SHP77 (cell line): Measurements from ENCODE around the gene FIBIN.
"Not testable (repeated sequence)": the region's sequence is repeated elsewhere in the genome, so short reads cannot be mapped to it uniquely, and the experiment has no call there.

Experiments used
- DNase-seq, 2 experiments: peaks; one replicate each; lab custom pipeline; 2025; lab: John Stamatoyannopoulos, UW

FIBIN gene

GRCh38 chr11:26993965-26994457, at the start of gene FIBIN:
Gene FIBIN, plus strand, starts transcription at chr11:26994112. Its CDS starts 415 bp downstream, at chr11:26994527.
- DNase-seq: no peak

GRCh38 chr11:26944866-26945664, 48.8 kb upstream of the FIBIN start:
- DNase-seq: no peak

- no peak for DNase-seq
These were observed 47.6 kb upstream of the FIBIN start for GRCh38 chr11:26946257-26946716.

- DNase-seq: no peak
These were observed 46.5 kb upstream of the FIBIN start for GRCh38 chr11:26947379-26947844.

- no peak for DNase-seq
These were observed 45.8 kb upstream of the FIBIN start for GRCh38 chr11:26947904-26948639.

GRCh38 chr11:26948881-26949280, 45.0 kb upstream of the FIBIN start:
- DNase-seq: no peak

- no peak for DNase-seq
These were observed 44.1 kb upstream of the FIBIN start for GRCh38 chr11:26949846-26950245.

GRCh38 chr11:26950260-26950719, 43.6 kb upstream of the FIBIN start:
- no peak for DNase-seq

- DNase-seq: no peak
These were observed 42.0 kb upstream of the FIBIN start for GRCh38 chr11:26951809-26952515.

GRCh38 chr11:26953770-26954392, 40.0 kb upstream of the FIBIN start:
- no peak for DNase-seq

- DNase-seq: no peak
These were observed 35.8 kb upstream of the FIBIN start for GRCh38 chr11:26958005-26958701.

GRCh38 chr11:26958702-26959049, 35.2 kb upstream of the FIBIN start:
- no peak for DNase-seq

- no peak for DNase-seq
These were observed 33.6 kb upstream of the FIBIN start for GRCh38 chr11:26960281-26960680.

GRCh38 chr11:26963764-26964163, 30.1 kb upstream of the FIBIN start:
- DNase-seq: no peak

- no peak for DNase-seq
These were observed 29.6 kb upstream of the FIBIN start for GRCh38 chr11:26964339-26964738.

GRCh38 chr11:26964847-26965485, 28.9 kb upstream of the FIBIN start:
- not testable (repeated sequence) for DNase-seq

- DNase-seq: no peak
These were observed 22.0 kb upstream of the FIBIN start for GRCh38 chr11:26971961-26972360.

GRCh38 chr11:26974069-26974783, 19.7 kb upstream of the FIBIN start:
- no peak for DNase-seq

- DNase-seq: no peak
These were observed 18.9 kb upstream of the FIBIN start for GRCh38 chr11:26974996-26975395.

GRCh38 chr11:26976389-26976788, 17.5 kb upstream of the FIBIN start:
- no peak for DNase-seq
